Hypothalamus (tissue), 51 donors: ENCODE results near the gene PCGF1.

ENCODE experiments used
- DNase-seq, 51 donors: peaks; one replicate each; lab custom pipeline; 2025; lab: John Stamatoyannopoulos, UW

The PCGF1 gene

DNA sequence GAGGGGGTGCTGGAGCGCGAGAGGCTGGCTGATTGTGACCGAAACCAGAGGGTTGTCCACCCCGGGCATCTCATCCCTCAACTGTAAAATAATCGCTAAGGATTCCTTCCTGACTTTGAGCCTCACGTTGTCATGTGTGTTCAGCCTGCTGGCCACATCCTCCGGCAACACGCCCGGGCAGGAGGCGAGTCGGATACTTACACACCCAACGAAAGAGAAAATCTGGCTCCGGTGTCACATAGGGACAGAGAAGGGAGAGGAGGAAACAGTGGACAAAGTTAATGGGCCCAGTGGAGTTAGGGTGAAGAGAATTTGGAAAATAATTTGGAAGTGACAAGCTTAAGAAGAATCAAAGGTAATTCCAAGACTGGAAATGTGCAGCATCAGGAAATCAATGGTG lies 9.2 kb upstream of the PCGF1 start:
- no peak for DNase-seq

DNA sequence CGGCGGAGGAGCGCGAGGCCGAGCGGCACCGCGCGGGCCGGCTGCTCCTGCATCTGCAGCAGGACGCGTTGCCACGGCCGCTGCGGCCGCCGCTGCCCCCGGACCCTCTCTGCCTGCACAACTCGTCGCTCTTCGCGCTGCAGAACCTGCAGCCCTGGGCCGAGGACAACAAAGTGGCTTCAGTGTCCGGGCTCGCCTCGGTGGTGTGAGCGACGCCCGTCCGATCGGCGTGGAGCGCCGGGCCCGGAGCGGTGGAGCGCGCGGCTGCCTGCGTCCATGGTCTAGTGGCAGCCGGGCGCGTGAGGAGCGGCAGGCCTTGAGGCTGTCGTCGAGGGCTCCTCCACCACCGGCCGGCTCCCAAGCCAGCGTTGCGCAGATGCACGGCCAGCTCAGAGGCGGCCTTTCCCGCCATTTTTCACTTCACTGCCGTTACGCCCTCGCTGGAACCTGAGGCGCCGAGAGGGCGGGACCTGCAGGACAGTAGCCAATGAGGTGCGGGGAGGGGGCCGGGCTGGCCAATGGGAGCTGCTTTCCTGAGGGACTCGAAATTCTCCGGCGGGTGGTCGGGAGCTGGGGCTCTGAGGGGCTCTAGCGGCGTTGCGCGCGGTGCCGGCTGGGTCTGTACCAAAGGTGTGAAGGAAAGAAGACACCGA lies 8.6 kb upstream of the PCGF1 start:
- peak in 19 of 51 donors; percentile 2 to 57 (median 14) for DNase-seq

DNA sequence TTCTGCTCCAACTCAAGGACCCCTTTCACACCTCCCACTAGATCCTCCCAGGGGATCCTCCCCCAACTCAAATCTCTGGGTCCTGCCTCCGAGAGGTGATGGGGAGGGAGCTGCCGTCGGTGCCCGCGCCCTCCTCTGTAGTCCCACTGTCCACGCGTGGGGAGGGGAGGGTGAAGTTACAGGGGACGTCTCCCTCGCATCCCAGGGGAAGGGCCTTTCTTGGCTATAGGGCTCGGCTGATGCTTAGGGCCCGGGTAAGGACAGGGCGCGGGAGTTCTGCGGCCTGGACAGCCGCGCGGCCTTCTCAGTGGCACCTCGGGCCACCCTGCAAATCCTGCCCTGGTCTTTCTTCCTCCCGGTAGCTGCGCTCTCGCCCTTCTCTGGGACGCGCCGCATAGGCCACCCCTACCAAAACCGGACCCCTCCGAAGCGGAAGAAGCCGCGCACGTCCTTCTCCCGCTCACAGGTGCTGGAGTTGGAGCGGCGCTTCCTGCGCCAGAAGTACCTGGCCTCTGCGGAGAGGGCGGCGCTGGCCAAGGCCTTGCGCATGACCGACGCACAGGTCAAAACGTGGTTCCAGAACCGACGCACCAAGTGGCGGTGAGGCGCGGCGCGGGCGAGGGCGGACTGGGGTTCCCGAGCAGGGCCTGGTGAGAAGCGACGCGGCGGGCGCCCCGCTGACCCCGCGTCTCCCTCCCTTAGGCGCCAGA lies 7.9 kb upstream of the PCGF1 start:
- no peak for DNase-seq

DNA sequence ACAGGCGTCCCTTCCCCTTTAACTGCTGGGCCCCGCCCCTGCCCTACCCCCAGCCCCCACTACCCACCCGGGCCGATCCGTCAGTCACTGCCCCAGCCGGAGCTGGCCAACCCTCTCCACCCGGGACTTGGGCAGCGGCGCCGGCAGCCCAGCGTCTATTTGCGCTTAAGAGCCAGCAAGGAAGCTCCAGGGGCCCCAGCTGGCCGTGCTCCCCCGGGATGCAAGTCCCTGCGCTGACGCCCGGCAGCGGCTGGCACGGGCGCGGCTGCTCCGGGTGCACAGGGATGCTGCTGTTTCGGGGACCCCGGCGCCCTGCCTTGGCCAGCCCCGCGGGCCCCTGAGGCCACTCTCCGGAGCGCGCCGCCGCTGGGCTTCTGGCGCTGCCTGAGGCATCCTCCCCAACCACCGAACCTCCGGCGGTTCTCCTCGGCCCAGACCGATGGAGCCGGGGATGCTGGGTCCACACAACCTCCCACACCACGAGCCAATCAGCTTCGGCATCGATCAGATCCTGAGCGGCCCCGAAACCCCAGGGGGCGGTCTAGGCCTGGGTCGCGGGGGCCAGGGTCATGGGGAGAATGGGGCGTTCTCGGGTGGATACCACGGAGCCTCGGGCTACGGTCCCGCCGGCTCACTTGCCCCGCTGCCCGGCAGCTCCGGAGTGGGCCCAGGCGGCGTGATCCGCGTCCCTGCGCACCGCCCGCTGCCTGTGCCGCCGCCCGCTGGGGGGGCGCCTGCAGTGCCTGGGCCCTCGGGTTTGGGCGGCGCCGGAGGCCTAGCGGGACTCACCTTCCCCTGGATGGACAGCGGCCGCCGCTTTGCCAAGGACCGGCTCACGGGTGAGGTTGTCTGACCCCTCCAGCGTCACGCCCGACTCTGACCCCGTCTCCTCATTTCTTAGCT lies 7.1 kb upstream of the PCGF1 start, which contains the start of gene TLX2:
TLX2 (plus strand) TSS at position 83 of the 903 bp plus-strand sequence; CDS start at position 440, 357 bp downstream.
- DNase-seq, result no peak

DNA sequence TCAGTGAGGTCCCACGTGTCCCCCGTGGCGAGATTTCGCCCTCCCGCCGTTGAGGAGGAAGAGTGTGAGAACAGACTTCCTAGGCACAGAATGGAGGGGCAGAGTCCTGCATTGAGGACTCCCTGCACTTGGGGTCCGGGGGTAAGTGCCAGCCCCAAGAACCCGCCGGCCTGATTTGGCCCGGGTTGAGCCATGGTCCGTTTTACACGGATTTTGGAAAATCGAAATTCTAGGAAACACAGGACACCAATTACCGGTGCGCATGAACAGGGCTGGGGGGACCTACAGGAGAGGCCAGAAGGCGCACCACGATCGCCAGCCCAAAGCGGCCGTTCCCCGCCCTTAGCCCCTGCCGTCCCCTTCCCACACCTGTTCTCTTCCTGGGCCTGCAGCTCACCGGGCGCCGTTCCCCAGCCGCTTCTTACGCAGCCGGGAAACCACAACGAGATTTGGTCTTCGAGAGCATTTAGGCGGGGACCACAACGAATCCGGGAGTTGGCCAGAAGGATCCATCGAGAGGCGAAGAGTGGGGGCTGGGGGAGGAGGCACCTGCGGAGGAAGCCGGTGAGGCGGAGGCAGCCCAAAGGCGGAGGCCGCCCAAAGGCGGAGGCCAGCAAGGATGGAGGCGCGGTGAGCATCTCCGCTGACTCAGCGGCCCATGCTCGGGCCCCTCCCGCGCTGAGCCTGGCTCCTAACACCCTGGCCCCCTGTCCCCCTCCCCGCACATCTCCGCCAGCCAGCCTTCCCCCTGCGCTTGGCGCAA lies 6.3 kb upstream of the PCGF1 start:
- DNase-seq, result no peak

DNA sequence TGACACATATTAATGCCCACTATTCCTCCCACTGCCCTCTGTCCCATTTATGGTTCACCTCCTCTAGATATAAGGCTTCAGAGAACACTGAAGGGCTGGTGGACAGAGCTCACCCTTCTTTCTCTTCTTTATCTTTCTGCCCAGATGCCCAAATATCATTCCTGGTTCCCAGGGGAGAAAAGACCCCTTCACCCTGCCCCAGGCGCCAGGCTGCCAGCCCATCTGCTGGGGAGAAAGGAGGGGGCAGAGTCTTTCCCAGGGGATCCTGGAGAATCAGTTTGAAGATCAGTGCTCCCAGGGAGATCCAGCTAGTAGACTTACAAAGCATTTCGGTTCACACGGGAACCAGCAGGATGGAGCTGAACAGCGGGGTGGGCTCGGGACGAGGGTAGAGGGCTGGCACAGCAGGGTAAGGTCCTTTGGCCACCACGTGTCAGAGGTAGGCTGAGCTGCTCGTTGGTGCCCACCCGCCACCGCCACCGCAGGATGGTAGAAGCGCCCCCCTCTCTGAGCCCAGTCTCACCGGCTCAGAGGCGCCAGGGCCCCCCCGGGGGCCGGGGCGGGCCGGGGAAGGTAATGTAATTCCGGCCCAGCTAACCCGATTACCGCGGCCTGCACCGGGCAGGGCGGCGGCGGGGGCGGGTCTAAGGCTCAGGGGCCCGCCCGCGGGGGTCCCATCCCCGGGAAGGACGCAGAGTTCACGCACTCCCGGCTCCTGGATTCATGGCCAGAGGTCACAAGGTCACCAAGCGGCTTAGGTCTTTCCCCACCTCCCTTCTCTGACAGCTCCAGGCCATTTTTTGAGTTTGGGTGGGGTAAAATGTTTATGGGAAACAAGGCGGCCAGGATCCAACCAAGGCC lies 5.5 kb upstream of the PCGF1 start:
- no peak for DNase-seq

DNA sequence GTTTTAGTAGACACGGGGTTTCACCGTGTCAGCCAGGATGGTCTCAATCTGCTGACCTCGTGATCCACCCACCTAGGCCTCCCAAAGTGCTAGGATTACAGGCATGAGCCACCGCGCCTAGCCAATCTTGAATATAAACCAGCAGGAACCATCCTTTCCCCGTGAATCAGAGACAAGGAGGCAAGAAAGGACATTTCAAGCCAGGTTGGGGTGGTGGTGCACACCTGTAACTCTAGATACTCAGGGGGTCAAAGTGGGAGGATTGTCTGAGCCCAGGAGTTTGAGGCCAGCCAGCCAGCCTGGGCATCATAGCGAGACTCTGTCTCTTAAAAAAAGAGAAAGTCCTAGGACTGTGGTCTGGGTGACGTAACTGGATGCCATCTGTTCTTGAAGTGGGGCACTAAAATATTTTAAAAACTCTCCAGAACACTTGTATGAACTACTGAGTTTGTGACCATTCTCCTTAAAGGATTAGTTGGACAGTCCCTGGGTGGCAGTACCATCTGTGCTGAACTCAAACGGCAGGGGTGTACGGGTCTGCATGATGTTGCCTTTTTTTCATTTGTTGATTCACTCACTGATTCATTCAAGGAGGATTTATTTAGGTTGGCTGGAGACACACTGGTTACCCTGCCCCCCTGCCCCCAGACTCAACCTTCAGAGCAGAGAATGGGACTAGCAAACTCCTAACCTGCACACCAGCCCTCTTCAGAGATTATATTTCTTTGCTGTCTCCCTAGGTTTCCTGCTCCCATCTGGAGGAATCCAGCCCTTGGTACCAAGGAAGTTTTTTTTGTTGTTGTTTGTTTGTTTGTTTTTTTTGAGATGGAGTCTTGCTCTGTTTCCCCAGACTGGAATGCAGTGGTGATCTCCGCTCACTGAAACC lies 3.9 kb upstream of the PCGF1 start:
- DNase-seq, result no peak

DNA sequence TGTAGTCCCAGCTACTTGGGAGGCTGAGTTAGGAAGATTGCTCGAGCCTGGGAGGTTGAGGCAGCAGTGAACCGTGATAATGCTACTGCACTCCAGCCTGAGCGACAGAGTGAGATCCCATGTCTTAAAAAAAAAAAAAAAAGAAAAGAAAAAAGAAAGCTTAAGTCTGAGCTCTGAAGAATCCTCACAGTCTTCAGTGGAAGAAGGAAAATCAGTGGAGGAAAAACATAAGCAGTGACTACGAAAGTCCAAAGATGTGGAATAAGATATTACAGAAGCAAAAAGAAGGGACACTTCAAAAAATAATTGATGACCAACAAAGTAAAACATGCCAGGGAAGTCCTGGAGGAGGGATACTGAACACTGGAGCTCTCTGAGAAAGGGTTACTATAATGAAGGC lies 2.8 kb upstream of the PCGF1 start:
- DNase-seq, result no peak

DNA sequence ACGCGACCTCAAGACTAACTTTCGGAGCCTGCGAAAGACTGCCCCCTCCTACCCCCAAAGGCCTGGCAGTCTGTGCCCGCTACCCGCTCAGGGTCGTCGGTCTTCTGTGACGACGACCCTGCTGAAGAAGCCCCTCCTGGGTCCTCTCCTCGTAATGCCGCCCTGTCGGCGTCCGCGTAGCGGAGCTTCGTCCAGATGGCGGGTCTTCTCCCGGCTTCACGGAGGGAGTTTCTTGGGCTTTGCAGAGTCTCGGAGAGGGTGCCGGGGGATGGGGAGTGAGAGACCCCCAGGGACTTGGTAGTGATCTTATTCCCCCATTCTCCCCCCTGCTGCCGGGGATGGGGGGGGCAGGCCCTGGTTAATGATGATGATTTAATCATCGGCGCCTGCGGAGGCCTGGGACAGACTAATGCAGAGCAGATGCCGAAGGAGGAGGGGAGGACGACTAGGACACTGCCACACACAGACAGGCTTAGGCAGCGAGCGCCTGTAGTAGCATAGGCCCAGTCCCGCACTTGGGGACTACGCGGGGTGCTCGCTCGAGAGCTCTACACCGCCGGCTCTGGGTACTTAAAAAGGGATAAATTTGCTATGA lies 528 bp upstream of the PCGF1 start:
- DNase-seq, result peak in 13 of 51 donors; percentile 10 to 55 (median 25)

DNA sequence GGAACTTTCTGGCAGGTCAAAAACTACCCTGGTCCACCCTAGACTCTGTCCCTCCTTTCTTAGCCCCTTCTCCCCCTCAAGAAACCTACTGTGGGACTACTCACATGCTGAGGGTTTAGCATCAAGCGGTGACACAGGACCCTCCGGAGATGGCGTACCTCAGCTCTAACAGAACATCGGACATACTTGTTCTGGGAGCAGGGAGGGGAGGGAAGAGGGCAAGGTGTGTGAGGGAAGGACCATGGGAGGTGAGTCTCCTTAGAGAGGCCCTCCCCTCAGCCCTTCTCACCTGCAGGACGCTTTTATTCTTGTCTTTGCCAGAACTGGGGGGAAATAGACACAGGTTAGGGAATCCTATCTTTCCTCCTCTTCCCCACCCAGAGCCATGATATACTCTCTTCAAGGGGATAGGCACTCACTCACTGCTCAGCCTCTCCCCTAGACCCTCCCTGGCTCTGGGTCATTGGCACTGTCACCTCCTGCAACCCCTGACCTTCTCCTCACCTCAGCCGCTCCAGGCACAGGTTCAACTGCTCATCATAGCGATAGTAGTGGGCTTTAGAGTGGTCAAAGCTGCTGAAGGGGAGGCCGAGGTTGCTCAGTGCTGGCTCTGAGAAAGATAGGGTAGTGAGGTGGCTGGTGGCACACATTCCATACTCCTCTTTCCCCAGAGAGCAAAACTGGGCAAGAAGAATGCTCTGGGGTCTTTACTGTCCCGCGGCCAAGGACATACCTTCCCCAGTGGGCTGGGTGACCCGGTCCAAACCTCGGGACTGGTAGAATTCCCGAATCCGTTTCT lies 1.8 kb downstream of the PCGF1 start:
- DNase-seq, result no peak

DNA sequence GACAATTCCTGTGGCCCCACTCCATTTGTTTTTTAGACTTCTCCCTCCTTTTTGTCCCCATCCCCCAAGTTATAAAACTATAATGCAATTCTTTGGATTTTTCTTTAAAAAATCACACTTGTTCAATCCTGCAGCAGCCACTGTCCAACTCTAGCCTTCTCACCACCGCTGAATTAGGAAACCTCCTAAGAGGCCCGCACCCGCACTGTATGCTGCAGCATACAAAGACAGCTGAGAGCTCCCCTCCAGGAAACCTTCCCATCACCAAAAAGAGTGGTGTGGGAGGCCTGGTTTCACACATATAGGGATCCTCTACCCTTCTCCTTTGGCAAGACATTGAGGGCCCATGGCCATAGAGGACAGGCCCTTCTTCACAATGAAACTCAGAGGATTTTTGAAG lies 2.9 kb downstream of the PCGF1 start:
- no peak for DNase-seq

DNA sequence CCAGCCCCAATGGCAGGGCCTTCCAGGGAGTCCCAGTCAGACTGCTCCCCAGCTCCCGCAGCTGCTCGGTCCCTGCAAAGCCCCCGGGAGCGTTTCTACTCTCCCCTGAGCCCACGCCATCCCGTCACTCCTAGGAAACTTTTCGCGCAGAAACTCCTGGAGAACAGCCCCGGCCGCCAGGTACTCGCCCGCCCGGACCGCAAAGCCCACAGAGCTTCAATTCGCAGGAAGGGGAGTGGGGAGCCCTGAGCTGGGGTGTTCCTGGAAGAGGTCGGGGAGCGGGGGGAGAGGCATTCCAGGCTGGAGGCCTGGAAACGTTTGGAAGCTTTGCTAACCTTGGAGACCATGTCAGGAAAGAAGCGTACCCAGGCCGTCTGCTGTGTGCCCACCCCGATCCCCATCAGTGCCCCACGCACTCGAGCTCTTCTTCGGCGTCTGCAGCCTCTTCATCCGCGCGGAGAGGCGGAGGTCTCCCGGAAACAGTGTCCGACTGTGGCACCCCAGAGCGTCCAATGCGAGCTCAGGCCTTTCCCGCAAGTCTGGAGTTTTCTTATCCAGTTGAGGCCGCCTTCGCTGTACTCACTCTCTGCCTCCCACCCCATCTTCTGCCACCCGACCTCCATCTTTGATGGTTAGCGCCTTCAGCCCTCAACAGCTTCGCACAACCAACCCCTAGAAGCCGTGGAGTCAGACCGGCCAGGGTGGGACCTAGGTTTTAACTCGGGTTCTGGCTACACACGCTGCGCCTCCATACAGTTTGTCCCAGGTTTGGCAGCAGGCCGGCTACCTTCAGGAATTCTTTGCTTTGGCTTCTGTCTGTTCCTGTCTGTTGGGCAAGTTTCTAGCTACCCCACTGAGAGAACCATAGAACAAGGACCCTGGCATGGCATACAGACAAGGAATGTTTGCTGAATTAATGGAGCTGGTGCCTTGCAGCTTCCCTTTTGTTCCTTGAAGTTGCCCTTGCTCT lies 3.7 kb downstream of the PCGF1 start:
- DNase-seq, result no peak

DNA sequence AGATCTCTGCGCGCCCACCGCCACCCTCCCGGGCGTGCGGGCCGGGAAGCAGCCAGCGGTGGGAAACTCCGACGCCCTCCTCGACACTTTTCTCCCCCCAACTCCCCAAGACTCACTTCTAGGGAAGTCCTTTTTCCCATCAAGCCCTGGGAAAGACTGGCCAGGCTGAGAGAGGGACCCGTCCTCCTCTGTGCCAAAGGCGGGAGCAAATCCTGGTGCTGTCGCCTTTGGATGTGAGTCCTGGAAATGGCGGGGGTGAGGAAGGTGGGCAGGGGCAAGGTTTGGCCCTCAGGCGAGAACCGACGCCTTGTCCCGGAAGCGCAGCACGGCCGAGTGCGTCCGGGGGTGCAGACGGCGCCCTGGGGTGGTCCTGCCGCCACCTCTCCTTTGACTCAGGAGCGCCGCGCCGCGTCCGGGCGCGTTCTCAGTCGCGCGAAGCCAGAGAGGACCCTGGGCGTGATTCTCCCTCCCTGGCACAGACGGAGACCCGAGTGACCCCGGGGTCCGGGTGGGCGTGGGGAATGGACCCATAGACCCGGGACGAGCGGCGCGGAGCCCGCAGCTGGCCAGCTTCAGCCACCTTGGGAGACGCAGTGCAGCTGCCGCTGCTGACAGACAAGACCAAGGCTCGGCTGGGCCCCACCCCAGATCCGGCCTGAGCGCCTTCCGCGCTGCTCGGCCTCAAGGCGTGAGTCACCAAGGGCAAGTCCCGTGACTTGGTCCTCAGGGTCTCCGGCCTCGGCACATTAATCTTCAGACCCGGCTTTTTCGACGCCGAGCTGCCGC lies 4.6 kb downstream of the PCGF1 start:
- peak in 3 of 51 donors; percentile 1 to 18 (median 3) for DNase-seq

DNA sequence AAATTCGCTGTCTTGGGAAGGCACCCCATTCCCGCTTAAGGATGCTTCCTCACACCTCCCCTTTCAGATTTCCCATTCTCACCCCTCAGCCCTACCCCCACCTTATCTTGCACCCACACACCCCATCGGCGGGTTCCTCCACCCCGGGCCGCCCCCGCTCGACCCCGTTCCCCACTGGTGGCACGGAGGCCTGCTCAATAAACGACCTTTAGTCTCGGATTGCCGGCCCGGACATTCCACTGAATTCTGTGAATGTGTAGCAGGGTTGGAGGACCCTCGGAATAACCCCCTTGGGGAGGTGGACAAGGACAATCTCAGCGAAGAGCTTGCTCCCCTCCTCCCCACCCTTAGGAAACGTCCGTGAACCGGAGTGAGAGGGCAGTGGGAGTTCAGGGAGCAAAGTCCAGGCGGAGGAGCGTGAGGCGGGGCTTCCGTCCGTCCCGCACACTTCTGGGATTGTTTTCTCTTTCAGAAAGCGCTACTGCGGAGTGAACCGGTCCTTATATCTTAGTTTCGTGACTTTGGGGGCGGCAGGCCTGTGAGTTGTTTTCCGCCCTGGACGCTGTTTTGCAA lies 5.3 kb downstream of the PCGF1 start:
- no peak for DNase-seq
